ENCODE measurements around the gene MYO9A.
"Not testable (repeated sequence)": the region's sequence is repeated elsewhere in the genome, so short reads cannot be mapped to it uniquely, and the experiment has no call there.

The MYO9A gene

GRCh38 chr15:71883447-71883846 is 234.5 kb downstream of the MYO9A start:
- no peak overlapping the region for H3K27ac ChIP-seq
- no peak for TF ChIP-seq ZFX (IDR thresholded peaks at IDR 0.05; ENCODE audit: borderline replicate concordance)
- no peak for TF ChIP-seq CTCF (IDR thresholded peaks at IDR 0.05)

- H3K27ac ChIP-seq, result no peak overlapping the region
- TF ChIP-seq ZFX (IDR thresholded peaks at IDR 0.05; ENCODE audit: borderline replicate concordance) (no peak), CTCF (IDR thresholded peaks at IDR 0.05) (no peak)
Observed at GRCh38 chr15:71880276-71880675, 237.7 kb downstream of the MYO9A start.

- TF ChIP-seq CTCF (IDR thresholded peaks at IDR 0.05), result no peak
- no peak for TF ChIP-seq ZFX (IDR thresholded peaks at IDR 0.05; ENCODE audit: borderline replicate concordance)
- H3K27ac ChIP-seq, result no peak overlapping the region
Observed at GRCh38 chr15:71874245-71874644, 243.7 kb downstream of the MYO9A start.

- H3K27ac ChIP-seq, result not testable (repeated sequence)
Observed at GRCh38 chr15:71858232-71858631, 259.7 kb downstream of the MYO9A start.

- no peak for TF ChIP-seq CTCF (IDR thresholded peaks at IDR 0.05)
- TF ChIP-seq ZFX (IDR thresholded peaks at IDR 0.05; ENCODE audit: borderline replicate concordance), result no peak
- no peak overlapping the region for H3K27ac ChIP-seq
Observed at GRCh38 chr15:71853543-71853942, 264.4 kb downstream of the MYO9A start.

- TF ChIP-seq ZFX (IDR thresholded peaks at IDR 0.05; ENCODE audit: borderline replicate concordance) (no peak), CTCF (IDR thresholded peaks at IDR 0.05) (no peak)
Observed at GRCh38 chr15:71844916-71845315, 273.0 kb downstream of the MYO9A start.

GRCh38 chr15:71841563-71841962 is 276.4 kb downstream of the MYO9A start:
- TF ChIP-seq ZFX (IDR thresholded peaks at IDR 0.05; ENCODE audit: borderline replicate concordance), result no peak
- no peak overlapping the region for H3K27ac ChIP-seq

More at GRCh38 chr15:71844916-71845315, 273.0 kb downstream of the MYO9A start:
- H3K27ac ChIP-seq, result no peak overlapping the region

GRCh38 chr15:71830981-71831380 is 287.0 kb downstream of the MYO9A start:
- no peak for TF ChIP-seq CTCF (IDR thresholded peaks at IDR 0.05)
- no peak for TF ChIP-seq ZFX (IDR thresholded peaks at IDR 0.05; ENCODE audit: borderline replicate concordance)
- H3K27ac ChIP-seq, result no peak overlapping the region

Data from 22Rv1 (cell line).